ENCODE results near the gene ABCA2.

DNA sequence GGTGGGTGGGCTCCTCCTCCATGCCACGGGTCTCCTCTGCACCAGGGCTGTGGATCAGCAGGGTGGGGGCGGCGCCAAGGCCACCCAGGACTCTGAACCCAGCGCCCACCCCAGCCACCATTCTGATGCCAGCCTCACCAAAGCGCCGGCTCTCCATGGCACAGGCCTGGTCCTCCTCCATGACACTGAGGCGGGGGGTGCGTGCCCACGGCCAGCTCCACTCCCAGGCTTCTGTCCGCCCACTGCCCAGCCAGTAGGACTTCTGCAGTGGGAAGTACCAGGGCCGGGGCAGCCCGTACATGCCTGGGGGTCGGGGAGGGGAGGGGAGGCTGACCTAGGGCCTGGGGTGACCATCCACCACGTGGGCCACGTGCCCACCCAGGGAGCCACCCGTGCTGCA is 11.6 kb downstream of the ABCA2 start:
- TF ChIP-seq POLR2A (IDR thresholded peaks at IDR 0.05; ENCODE audit: low read length) (no peak), GATA1 (IDR thresholded peaks at IDR 0.05; ENCODE audit: low read depth, low read length) (no peak)

Data from erythroblast (primary cell).